ENCODE data around the gene SLC9A3.

DNA sequence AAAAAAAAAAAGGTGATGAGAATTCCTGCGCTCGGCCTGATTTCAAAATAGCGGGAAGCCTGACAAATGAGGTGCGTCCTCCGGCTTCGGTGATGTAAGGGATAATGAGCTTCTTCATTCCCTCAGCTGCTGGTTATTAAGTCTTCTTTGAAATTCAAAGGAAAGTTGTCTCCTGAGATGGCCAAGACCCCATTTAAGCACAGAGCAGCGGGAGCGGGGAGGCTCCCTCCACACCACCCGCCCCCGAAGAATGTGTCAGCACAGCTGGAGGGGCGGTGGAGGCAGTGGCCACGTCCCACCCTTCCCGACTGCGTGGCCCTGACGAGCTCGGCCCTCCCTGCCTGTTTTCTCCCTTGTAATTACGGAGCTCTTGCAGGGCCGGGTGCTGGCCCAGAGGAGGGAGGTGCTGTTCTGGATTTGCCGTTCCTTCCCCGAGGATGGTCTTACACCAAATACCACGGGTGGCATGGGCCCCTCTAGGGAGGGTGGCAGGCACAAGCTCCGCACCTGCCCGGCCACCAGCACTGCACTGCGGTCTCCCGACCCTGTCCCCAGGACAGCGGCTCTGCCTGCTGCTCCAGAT, 31.0 kb downstream of the SLC9A3 start:
- TF ChIP-seq, protein P1, sequence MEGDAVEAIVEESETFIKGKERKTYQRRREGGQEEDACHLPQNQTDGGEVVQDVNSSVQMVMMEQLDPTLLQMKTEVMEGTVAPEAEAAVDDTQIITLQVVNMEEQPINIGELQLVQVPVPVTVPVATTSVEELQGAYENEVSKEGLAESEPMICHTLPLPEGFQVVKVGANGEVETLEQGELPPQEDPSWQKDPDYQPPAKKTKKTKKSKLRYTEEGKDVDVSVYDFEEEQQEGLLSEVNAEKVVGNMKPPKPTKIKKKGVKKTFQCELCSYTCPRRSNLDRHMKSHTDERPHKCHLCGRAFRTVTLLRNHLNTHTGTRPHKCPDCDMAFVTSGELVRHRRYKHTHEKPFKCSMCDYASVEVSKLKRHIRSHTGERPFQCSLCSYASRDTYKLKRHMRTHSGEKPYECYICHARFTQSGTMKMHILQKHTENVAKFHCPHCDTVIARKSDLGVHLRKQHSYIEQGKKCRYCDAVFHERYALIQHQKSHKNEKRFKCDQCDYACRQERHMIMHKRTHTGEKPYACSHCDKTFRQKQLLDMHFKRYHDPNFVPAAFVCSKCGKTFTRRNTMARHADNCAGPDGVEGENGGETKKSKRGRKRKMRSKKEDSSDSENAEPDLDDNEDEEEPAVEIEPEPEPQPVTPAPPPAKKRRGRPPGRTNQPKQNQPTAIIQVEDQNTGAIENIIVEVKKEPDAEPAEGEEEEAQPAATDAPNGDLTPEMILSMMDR (IDR thresholded peaks at IDR 0.05), result no peak
- TF ChIP-seq POLR2A (IDR thresholded peaks at IDR 0.05), result no peak
